GM12878 (cell line): ENCODE results near the gene MBD5.

Source experiments
- CTCF ChIP-seq, 3 experiments: IDR thresholded peaks in 2 of 3; conservative IDR thresholded peaks in 1 of 3; 2 replicates each; pipeline ENCODE4 v1.5.1; 2011; ENCODE audit warnings: low read depth in 3 of 3, low read length in 3 of 3, mild to moderate bottlenecking in 3 of 3, control low read depth in 2 of 3, moderate library complexity in 2 of 3, inconsistent platforms in 1 of 3, mixed read lengths in 1 of 3; ENCODE audit not compliant: control insufficient read depth in 2 of 3, insufficient read depth in 1 of 3; ENCODE audit errors: extremely low read depth in 1 of 3
- POLR2A ChIP-seq: IDR thresholded peaks from 2 replicates; pipeline ENCODE4 v1.6.1; 2011; ENCODE audit warnings: low read depth, mild to moderate bottlenecking, low read length
- POLR2AphosphoS5 ChIP-seq: IDR thresholded peaks from 2 replicates; pipeline ENCODE4 v1.6.1; 2011; ENCODE audit warnings: mild to moderate bottlenecking, low read length, inconsistent platforms

- TF ChIP-seq CTCF (IDR thresholded peaks at IDR 0.05 in 2 of 3, conservative IDR thresholded peaks at IDR 0.05 in 1 of 3; ENCODE audit: control insufficient read depth in 2 of 3, extremely low read depth in 1 of 3, insufficient read depth in 1 of 3, low read depth in 3 of 3, low read length in 3 of 3) (no peak), POLR2AphosphoS5 (no peak), POLR2A (no peak)
These were observed 465.8 kb downstream of the MBD5 start for GRCh38 chr2:148486655-148487054.
